Naive B cell (primary cell): ENCODE measurements around the gene CLCN3. TPM values are rescaled to one million over a fixed set of nuclear protein-coding genes. Genes with fewer than 3 reads are reported as not detected.
"Not testable (repeated sequence)": the region's sequence is repeated elsewhere in the genome, so short reads cannot be mapped to it uniquely, and the experiment has no call there.

Source experiments
- ATAC-seq, 2 donors: fragments of 150-1000 bp; cut with Tn5 transposase; 2 replicates each; pipeline ENCODE4 v1.10.0; 2021; ENCODE audit warnings: low read depth in 2 of 2, mild to moderate bottlenecking in 2 of 2, moderate library complexity in 2 of 2
- DNase-seq: peaks from one replicate; pipeline ENCODE4 v3.0.0; 2022
- H3K27ac Mint-ChIP-seq, 6 donors: one replicate each; pipeline ENCODE4 v1.8.0; 2020 to 2022; ENCODE audit warnings: mild to moderate bottlenecking in 6 of 6, mixed read lengths in 6 of 6, moderate library complexity in 5 of 6, inconsistent platforms in 2 of 6
- H3K27me3 Mint-ChIP-seq, 3 donors: one replicate each; pipeline ENCODE4 v1.8.0; 2021 to 2022; ENCODE audit warnings: mixed read lengths in 3 of 3, mild to moderate bottlenecking in 1 of 3
- H3K36me3 Mint-ChIP-seq, 2 donors: one replicate each; pipeline ENCODE4 v1.8.0; 2020 to 2022; ENCODE audit warnings: mixed read lengths in 2 of 2, inconsistent platforms in 1 of 2, mild to moderate bottlenecking in 1 of 2
- H3K4me1 Mint-ChIP-seq, 3 donors: one replicate each; pipeline ENCODE4 v1.8.0; 2020 to 2022; ENCODE audit warnings: mixed read lengths in 3 of 3, inconsistent platforms in 1 of 3, mild to moderate bottlenecking in 1 of 3, moderate library complexity in 1 of 3
- H3K4me3 Mint-ChIP-seq, 8 donors: one replicate each; pipeline ENCODE4 v1.8.0; 2020 to 2022; ENCODE audit warnings: mild to moderate bottlenecking in 8 of 8, mixed read lengths in 8 of 8, moderate library complexity in 8 of 8, inconsistent platforms in 2 of 8
- H3K9me3 Mint-ChIP-seq, 7 donors: one replicate each; pipeline ENCODE4 v1.8.0; 2020 to 2022; ENCODE audit warnings: mixed read lengths in 7 of 7, mild to moderate bottlenecking in 5 of 7, inconsistent platforms in 2 of 7, moderate library complexity in 1 of 7
- polyA plus RNA-seq, 6 donors: library from polyadenylated mRNA; unstranded; fragments of 300-500 nt; fragmentation: Illumina TruSeq; gene quantifications; one replicate each; pipeline ENCODE4 v1.2.3, GENCODE V29; 2021; ENCODE audit warnings: low read depth in 6 of 6

CLCN3 gene
- 10 to 100 TPM in 3 of 6 donors, 1 to 10 TPM in 3; 6.4 to 12.3 (median 10.0) TPM for polyA plus RNA-seq

DNA sequence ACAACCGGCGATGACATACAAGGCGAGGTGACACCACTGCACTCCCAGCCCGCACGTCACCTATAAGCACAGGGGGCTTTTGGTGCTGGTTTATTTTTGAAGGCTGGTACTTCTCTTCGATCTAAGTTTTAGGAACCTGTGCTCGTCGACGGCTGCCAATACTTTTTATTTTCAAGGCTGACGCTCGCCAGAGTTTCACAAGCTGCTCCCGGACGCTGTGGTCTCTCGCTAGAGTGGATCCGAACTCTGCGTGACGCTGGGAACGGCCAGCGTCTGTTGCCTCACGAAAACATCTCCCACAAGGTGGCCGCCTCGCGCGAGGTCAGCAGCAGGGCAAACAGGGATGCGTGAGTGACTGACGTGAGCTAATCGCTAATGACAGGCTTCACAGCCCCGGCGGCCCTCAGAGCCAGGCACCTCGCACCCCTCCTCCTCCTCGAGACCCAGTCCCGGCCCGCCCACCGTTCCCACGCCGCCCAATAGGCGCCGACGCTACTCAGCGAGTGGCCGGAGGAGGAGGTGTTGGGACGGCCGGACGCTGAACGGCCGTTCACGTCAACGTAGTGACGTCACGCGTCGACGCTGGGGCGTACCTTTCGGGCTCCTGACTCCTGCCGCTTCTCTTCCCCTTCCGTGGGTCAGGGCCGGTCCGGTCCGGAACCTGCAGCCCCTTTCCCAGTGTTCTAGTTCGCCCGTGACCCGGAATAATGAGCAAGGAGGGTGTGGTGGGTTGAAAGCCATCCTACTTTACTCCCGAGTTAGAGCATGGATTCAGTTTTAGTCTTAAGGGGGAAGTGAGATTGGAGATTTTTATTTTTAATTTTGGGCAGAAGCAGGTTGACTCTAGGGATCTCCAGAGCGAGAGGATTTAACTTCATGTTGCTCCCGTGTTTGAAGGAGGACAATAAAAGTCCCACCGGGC, at the start of gene CLCN3:
TSS of gene CLCN3 (plus strand) at position 621 of the 922 bp plus-strand sequence. CDS start 15,351 bp downstream, outside the sequence.
- H3K36me3 Mint-ChIP-seq, result peaks cover 0 to 4% of the 10 kb centered on the region in 2 donors
- peak within 1 kb of the TSS; percentile 99 to 100 (median 100) for H3K27ac Mint-ChIP-seq
- no peaks in the 10 kb centered on the region for H3K9me3 Mint-ChIP-seq
- peak; percentile 72 to 75 for ATAC-seq
- peak within 1 kb of the TSS; percentile 90 to 100 (median 98) for H3K4me3 Mint-ChIP-seq
- no peaks in the 10 kb centered on the region for H3K27me3 Mint-ChIP-seq
- DNase-seq, result peak; percentile 95
- peaks cover 20 to 45% (median 38%) of the 10 kb centered on the region in 3 donors for H3K4me1 Mint-ChIP-seq

- peaks cover 37 to 44% (median 44%) of the 10 kb centered on the region in 3 donors for H3K4me1 Mint-ChIP-seq
- DNase-seq, H3K9me3 Mint-ChIP-seq, H3K27me3 Mint-ChIP-seq, H3K27ac Mint-ChIP-seq, H3K4me3 Mint-ChIP-seq, ATAC-seq: not testable (repeated sequence)
- peaks cover 17 to 19% of the 10 kb centered on the region in 2 donors for H3K36me3 Mint-ChIP-seq
These were observed 49.4 kb upstream of the CLCN3 start for GRCh38 chr4:169571012-169571411.

DNA sequence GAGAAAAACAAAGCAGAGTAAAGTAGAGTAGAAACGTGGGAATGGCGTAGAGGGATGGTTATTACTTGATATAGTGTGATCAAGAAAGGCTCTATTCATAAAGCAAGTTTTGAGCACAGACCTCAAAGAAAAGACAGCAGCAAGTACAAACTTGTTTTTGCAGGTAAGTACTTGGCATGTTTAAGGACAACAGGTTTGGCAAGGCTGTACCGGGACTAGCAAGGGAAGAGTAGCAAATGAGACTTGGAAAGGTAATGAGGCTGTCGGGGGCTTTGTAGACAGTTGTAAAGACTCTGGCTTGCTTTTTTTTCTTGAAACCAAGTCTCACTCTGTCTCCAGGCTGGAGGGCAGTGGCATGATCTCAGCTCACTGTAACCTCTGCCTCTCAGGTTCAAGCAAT, 48.9 kb upstream of the CLCN3 start:
- Mint-ChIP-seq H3K27me3 (no peaks in the 10 kb centered on the region), H3K9me3 (peaks cover 0 to 5% (median 3%) of the 10 kb centered on the region in 7 donors), H3K36me3 (peaks cover 16 to 19% of the 10 kb centered on the region in 2 donors), H3K27ac (no peak overlapping the region), H3K4me1 (peaks cover 36 to 45% (median 41%) of the 10 kb centered on the region in 3 donors), H3K4me3 (no peak overlapping the region)
- DNase-seq (no peak), ATAC-seq (no peak)

GRCh38 chr4:169573889-169574288, 46.5 kb upstream of the CLCN3 start:
- peak; percentile 21 for DNase-seq
- peaks cover 14 to 19% of the 10 kb centered on the region in 2 donors for H3K36me3 Mint-ChIP-seq
- H3K4me3 Mint-ChIP-seq, result peak overlapping the region in 7 of 8 donors; percentile 52 to 84 (median 68)
- peak overlapping the region; percentile 71 to 99 (median 90) for H3K27ac Mint-ChIP-seq
- H3K27me3 Mint-ChIP-seq, result no peaks in the 10 kb centered on the region
- ATAC-seq, result peak; percentile 97 to 99
- peaks cover 35 to 41% (median 39%) of the 10 kb centered on the region in 3 donors for H3K4me1 Mint-ChIP-seq
- peaks cover 0 to 5% (median 3%) of the 10 kb centered on the region in 7 donors for H3K9me3 Mint-ChIP-seq

DNA sequence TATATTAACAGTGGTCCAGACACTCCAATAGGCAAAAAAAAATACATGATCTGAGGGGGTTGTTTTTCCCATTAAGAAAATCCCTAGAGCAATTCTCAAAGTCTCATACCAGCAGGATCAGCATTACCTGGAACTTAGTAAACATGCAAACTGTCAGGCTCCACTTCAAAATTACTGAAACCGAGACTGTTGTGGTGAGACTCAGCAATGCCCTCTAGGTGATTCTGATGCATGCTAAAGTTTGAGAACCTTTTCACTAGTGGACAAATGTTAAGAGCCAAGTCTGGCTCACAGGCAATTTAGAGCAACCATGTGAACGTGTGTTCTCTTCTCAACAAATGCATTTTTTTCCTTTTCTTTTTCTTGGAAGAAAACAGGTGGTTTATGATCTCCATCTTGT, 38.2 kb upstream of the CLCN3 start:
- DNase-seq (no peak), ATAC-seq (no peak)
- Mint-ChIP-seq H3K27ac (no peak overlapping the region), H3K4me3 (no peak overlapping the region), H3K9me3 (no peaks in the 10 kb centered on the region), H3K4me1 (no peaks in the 10 kb centered on the region), H3K27me3 (no peaks in the 10 kb centered on the region), H3K36me3 (peaks cover 0 to 10% of the 10 kb centered on the region in 2 donors)

DNA sequence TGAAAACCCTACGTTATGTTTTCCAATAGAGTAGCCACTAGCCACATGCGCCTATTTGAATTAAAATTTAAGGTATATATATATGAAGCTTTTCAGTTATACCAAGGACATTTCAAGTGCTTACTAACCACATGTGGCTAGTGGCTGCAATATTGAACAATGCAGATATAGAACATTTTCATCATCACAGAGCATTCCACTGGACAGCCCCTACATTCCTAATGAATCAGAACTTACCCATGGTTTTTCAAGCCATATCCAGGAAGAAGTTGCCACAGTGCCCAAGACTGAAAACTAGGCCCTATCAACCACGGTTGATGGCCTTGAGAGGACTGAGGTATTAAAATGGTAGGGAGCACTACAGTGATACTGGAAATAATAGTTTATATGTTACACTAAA, 37.7 kb upstream of the CLCN3 start:
- Mint-ChIP-seq H3K36me3 (peaks cover 0 to 10% of the 10 kb centered on the region in 2 donors), H3K27ac (no peak overlapping the region), H3K4me3 (no peak overlapping the region), H3K9me3 (no peaks in the 10 kb centered on the region), H3K27me3 (no peaks in the 10 kb centered on the region), H3K4me1 (no peaks in the 10 kb centered on the region)
- DNase-seq (no peak), ATAC-seq (no peak)

DNA sequence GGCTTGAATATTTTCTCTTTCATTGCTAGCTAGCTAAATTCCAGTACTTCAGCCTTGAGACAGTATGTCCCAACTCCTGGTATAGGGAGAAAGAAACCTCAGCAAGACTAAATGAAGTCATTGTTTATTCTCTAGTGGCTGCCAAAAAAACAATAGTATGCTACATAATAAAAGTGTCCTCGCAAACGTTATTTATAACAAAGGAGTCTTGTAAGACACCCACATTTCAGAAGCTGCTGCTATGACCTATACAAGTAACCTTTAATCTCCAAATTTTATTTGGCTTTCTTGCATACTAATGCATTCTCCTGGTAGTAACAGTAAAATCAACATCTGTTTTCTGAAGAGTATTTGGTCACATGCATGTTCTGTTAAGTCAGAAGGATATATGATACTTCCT, 36.8 kb upstream of the CLCN3 start:
- no peaks in the 10 kb centered on the region for H3K9me3 Mint-ChIP-seq
- no peak overlapping the region for H3K27ac Mint-ChIP-seq
- no peak for ATAC-seq

DNA sequence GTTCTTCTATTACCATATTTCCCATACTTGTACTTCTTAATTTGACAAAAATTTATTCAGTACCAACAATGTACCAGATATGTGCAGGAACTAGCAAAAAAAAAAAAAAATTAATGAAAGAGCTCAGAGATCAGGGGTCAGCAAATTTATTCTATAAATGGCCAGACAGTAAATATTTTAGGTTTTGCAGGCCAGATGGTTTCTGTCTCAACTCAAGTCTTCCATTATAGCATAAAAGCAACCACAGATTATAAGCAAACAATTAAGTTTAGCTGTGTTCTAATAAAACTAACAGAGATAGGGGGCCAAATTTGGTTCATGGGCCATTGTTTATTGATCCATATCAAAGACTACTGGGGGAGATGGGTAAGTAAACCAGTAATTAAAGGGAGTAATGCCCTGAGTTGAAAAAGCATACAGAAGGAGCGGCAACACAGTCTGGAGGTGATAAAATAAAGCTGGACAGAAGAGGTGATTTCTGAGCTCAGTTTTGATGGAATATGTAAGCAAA, 27.3 kb upstream of the CLCN3 start:
- Mint-ChIP-seq H3K9me3 (no peaks in the 10 kb centered on the region), H3K27ac (peak overlapping the region in 2 of 6 donors; percentile 16 to 24), H3K36me3 (peaks cover 8 to 23% of the 10 kb centered on the region in 2 donors), H3K27me3 (no peaks in the 10 kb centered on the region), H3K4me1 (no peaks in the 10 kb centered on the region), H3K4me3 (no peak overlapping the region)
- DNase-seq (no peak), ATAC-seq (no peak)

More for the DNA sequence above, 36.8 kb upstream of the CLCN3 start:
- H3K4me3 Mint-ChIP-seq, result no peak overlapping the region
- no peaks in the 10 kb centered on the region for H3K27me3 Mint-ChIP-seq
- no peak for DNase-seq
- peaks cover 0 to 10% of the 10 kb centered on the region in 2 donors for H3K36me3 Mint-ChIP-seq
- no peaks in the 10 kb centered on the region for H3K4me1 Mint-ChIP-seq

- Mint-ChIP-seq H3K27ac (no peak overlapping the region), H3K36me3 (peaks cover 10 to 16% of the 10 kb centered on the region in 2 donors), H3K27me3 (no peaks in the 10 kb centered on the region), H3K4me1 (no peaks in the 10 kb centered on the region), H3K9me3 (no peaks in the 10 kb centered on the region), H3K4me3 (no peak overlapping the region)
- DNase-seq (no peak), ATAC-seq (no peak)
These were observed 25.7 kb upstream of the CLCN3 start for GRCh38 chr4:169594560-169595195.

- DNase-seq (no peak), ATAC-seq (no peak)
- H3K4me3 Mint-ChIP-seq, result no peak overlapping the region
- H3K4me1 Mint-ChIP-seq, result peaks cover 0 to 1% (median 0%) of the 10 kb centered on the region in 3 donors
- H3K9me3 Mint-ChIP-seq, result no peaks in the 10 kb centered on the region
- peaks cover 5 to 9% of the 10 kb centered on the region in 2 donors for H3K36me3 Mint-ChIP-seq
- peak overlapping the region in 2 of 6 donors; percentile 57 for H3K27ac Mint-ChIP-seq
- H3K27me3 Mint-ChIP-seq, result no peaks in the 10 kb centered on the region
These were observed 19.2 kb upstream of the CLCN3 start for GRCh38 chr4:169601016-169601771.

DNA sequence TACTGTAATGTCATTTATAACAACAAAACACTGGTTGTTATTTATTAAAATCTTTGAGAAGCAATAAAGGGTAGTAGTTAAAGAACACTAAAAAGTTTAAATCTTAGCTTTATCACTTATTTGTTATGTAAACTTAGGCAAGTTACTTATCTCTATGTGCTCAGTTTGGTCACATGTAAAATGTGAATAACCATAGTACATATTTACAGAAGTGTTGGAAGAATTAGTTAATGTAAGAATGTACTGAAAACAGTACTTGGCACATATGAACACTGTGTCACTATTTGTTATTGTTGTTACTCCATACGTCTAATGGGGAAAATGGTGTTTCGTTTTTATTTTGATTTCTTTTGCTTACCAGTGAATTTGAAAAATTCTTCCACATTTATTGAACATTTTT, 17.1 kb upstream of the CLCN3 start:
- Mint-ChIP-seq H3K4me1 (peaks cover 2 to 7% (median 7%) of the 10 kb centered on the region in 3 donors), H3K4me3 (no peak overlapping the region), H3K36me3 (peaks cover 0 to 9% of the 10 kb centered on the region in 2 donors), H3K27me3 (no peaks in the 10 kb centered on the region), H3K27ac (no peak overlapping the region), H3K9me3 (no peaks in the 10 kb centered on the region)
- DNase-seq (no peak), ATAC-seq (no peak)

DNA sequence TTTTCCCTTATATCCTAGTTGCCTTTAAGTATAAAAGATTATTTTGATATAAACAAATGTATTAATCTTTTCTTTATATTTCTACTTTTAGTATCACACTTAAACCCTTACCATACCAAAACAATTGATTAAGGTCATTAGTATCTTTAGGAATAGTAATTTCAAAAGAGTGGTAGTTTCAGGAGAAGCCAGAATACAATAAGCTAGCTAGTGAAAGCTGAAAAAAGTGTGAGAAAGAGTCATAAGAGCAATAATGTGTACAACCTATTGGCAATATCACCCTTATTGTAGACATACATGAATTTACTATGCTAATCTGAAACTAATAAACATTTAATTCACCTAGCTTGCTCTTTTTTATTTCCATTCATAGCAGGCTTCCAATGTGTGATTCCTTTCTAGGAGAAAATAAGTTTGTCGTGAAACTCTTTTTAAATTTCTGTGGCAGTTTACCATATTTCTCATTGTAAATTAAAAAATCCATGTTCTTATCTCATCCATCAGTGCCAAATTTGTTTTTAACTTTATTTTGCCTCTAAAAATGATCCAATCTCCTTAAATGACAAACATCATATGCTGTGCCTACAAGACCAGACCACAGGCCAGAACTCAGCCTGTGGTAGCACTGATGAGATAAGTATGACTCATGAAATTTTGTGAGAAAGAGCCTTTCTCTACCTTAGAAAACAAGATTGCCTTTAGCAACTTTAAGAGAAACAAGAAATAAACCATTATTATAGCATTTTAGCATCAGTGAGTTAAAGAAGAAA, 16.1 kb upstream of the CLCN3 start:
- H3K27ac Mint-ChIP-seq, result no peak overlapping the region
- H3K27me3 Mint-ChIP-seq, result no peaks in the 10 kb centered on the region
- H3K4me1 Mint-ChIP-seq, result peaks cover 4 to 7% (median 7%) of the 10 kb centered on the region in 3 donors
- H3K4me3 Mint-ChIP-seq, result no peak overlapping the region
- DNase-seq (no peak), ATAC-seq (no peak)
- H3K9me3 Mint-ChIP-seq, result no peaks in the 10 kb centered on the region
- H3K36me3 Mint-ChIP-seq, result peaks cover 0 to 9% of the 10 kb centered on the region in 2 donors
